Activated naive CD8-positive, alpha-beta T cell (primary cell): ENCODE measurements around the gene RAMP3.
"Not testable (repeated sequence)": the region's sequence is repeated elsewhere in the genome, so short reads cannot be mapped to it uniquely, and the experiment has no call there.

Experiments
- H3K27ac Mint-ChIP-seq: one replicate; pipeline ENCODE4 v1.8.0; 2021; ENCODE audit warnings: mixed read lengths
- H3K27me3 Mint-ChIP-seq: one replicate; pipeline ENCODE4 v1.8.0; 2021; ENCODE audit warnings: mixed read lengths
- H3K36me3 Mint-ChIP-seq: one replicate; pipeline ENCODE4 v1.8.0; 2021; ENCODE audit warnings: mixed read lengths
- H3K4me1 Mint-ChIP-seq: one replicate; pipeline ENCODE4 v1.8.0; 2021; ENCODE audit warnings: low read depth, mixed read lengths
- H3K4me3 Mint-ChIP-seq: one replicate; pipeline ENCODE4 v1.8.0; 2021; ENCODE audit warnings: mild to moderate bottlenecking, mixed read lengths
- H3K9me3 Mint-ChIP-seq: one replicate; pipeline ENCODE4 v1.8.0; 2021; ENCODE audit warnings: low read depth, mixed read lengths

RAMP3 gene

GRCh38 chr7:45145881-45146280, 11.7 kb upstream of the RAMP3 start:
- Mint-ChIP-seq H3K27ac (no peak overlapping the region), H3K9me3 (no peaks in the 10 kb centered on the region), H3K36me3 (no peaks in the 10 kb centered on the region), H3K4me1 (no peaks in the 10 kb centered on the region), H3K27me3 (peaks cover 4% of the 10 kb centered on the region), H3K4me3 (no peak overlapping the region)

- H3K4me3 Mint-ChIP-seq: no peak overlapping the region
- no peak overlapping the region for H3K27ac Mint-ChIP-seq
- no peaks in the 10 kb centered on the region for H3K4me1 Mint-ChIP-seq
- peaks cover 4% of the 10 kb centered on the region for H3K27me3 Mint-ChIP-seq
- no peaks in the 10 kb centered on the region for H3K36me3 Mint-ChIP-seq
- H3K9me3 Mint-ChIP-seq: no peaks in the 10 kb centered on the region
Observed at GRCh38 chr7:45146531-45147379, 10.8 kb upstream of the RAMP3 start.

- peaks cover 6% of the 10 kb centered on the region for H3K27me3 Mint-ChIP-seq
- H3K4me3 Mint-ChIP-seq: no peak overlapping the region
- no peaks in the 10 kb centered on the region for H3K4me1 Mint-ChIP-seq
- H3K9me3 Mint-ChIP-seq: no peaks in the 10 kb centered on the region
- no peak overlapping the region for H3K27ac Mint-ChIP-seq
- no peaks in the 10 kb centered on the region for H3K36me3 Mint-ChIP-seq
Observed at GRCh38 chr7:45147858-45148652, 9.5 kb upstream of the RAMP3 start.

- Mint-ChIP-seq H3K36me3 (no peaks in the 10 kb centered on the region), H3K4me1 (no peaks in the 10 kb centered on the region), H3K4me3 (no peak overlapping the region), H3K27ac (no peak overlapping the region), H3K27me3 (peaks cover 6% of the 10 kb centered on the region), H3K9me3 (no peaks in the 10 kb centered on the region)
Observed at GRCh38 chr7:45148653-45148973, 9.0 kb upstream of the RAMP3 start.

DNA sequence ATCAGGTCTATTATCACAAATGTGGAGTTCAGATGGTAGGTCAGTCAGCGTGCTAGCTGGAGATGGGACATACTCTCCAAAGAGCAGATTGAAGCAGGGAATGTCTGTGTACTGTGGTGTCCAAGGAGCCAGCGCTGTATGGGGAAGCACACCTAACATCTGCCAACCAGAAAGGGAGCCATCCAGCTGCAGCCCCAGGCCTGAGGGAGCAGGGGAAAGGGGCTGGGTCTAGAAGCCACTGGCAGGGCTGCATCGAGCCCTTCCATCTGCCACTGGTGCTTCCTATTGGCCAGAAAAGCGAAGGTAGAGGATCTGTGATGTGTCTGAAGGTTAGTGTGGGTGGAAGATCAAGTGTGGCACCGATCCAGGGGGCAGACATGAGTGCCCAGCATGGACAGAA, 8.0 kb upstream of the RAMP3 start:
- H3K27me3 Mint-ChIP-seq: peaks cover 6% of the 10 kb centered on the region

GRCh38 chr7:45150199-45150598, 7.4 kb upstream of the RAMP3 start:
- Mint-ChIP-seq H3K36me3 (no peaks in the 10 kb centered on the region), H3K4me1 (no peaks in the 10 kb centered on the region), H3K4me3 (no peak overlapping the region), H3K27me3 (peaks cover 4% of the 10 kb centered on the region), H3K27ac (no peak overlapping the region), H3K9me3 (no peaks in the 10 kb centered on the region)

More for the DNA sequence above, 8.0 kb upstream of the RAMP3 start:
- H3K27ac Mint-ChIP-seq: no peak overlapping the region
- H3K4me1 Mint-ChIP-seq: no peaks in the 10 kb centered on the region
- no peaks in the 10 kb centered on the region for H3K9me3 Mint-ChIP-seq
- no peak overlapping the region for H3K4me3 Mint-ChIP-seq
- H3K36me3 Mint-ChIP-seq: no peaks in the 10 kb centered on the region

DNA sequence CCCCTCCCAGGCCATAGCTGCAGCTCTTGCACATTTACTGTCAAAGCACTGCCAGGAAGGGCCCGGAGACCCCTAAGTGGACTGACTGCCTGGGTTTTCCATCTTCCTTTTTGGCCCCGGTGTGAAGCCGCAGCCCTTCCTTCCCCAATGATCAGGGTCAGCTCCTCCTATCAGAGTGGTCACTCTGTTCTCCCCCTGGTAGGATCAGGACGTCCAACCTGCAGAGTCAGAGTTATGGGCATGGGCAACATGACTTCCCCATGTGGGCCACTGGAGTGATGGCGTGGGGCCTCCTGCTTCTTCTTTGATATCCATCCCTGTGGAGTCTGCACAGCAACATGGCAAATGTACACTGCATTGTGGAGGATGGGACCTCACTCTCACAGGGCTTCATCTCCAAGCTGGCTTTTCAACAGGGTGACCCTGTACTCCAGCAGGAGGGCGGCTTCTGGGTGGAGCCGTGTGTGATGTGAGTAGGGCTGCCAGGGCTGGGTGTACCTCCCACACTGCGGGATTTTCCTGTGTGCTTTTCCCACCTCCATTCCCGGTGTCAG, 6.4 kb upstream of the RAMP3 start:
- no peaks in the 10 kb centered on the region for H3K9me3 Mint-ChIP-seq
- peaks cover 4% of the 10 kb centered on the region for H3K27me3 Mint-ChIP-seq
- no peak overlapping the region for H3K27ac Mint-ChIP-seq
- no peak overlapping the region for H3K4me3 Mint-ChIP-seq
- no peaks in the 10 kb centered on the region for H3K36me3 Mint-ChIP-seq
- no peaks in the 10 kb centered on the region for H3K4me1 Mint-ChIP-seq

DNA sequence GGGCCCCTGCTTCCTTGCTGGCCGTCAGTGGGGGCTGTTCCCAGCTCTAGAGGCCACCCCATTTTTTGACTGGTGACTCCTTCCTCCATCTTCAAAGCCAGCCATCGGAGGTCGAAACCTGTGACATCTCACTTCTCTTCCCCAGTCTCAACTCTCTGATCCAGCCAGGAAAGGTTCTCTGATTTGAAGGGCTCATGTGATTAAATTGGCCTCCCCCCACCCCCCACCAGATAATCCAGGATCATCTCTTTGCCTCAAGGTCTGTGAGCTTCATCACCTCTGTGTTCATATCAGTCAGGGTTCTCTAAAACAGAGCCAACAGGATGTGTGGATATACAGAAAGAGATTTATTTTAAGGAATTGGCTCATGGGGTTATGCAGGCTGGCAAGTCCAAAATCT, 5.6 kb upstream of the RAMP3 start:
- H3K4me1 Mint-ChIP-seq: peaks cover 3% of the 10 kb centered on the region
- H3K27ac Mint-ChIP-seq: no peak overlapping the region
- H3K27me3 Mint-ChIP-seq: peaks cover 7% of the 10 kb centered on the region
- no peaks in the 10 kb centered on the region for H3K36me3 Mint-ChIP-seq
- no peaks in the 10 kb centered on the region for H3K9me3 Mint-ChIP-seq
- H3K4me3 Mint-ChIP-seq: no peak overlapping the region

DNA sequence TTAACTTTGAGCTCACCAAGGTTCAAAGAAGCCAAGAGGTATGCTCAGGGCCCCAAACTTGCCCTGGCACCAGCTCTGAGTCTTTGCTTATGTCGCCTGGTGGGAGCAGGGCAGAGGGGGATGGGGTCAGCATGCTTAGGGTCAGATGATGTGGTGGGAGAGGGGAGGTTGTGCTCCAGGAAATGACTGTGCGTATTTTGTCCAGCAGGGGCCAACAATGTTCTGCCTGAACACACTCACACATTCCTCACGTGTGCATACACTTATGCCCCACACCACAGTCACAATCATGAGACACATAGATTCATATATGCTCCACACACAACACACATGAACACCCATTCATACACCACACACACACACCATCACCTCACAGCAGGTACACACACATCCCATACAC, 4.4 kb upstream of the RAMP3 start:
- Mint-ChIP-seq H3K27me3 (peaks cover 8% of the 10 kb centered on the region), H3K4me3 (no peak overlapping the region), H3K36me3 (no peaks in the 10 kb centered on the region), H3K4me1 (peaks cover 6% of the 10 kb centered on the region), H3K27ac (no peak overlapping the region), H3K9me3 (no peaks in the 10 kb centered on the region)

- H3K9me3 Mint-ChIP-seq, H3K36me3 Mint-ChIP-seq, H3K4me1 Mint-ChIP-seq, H3K27ac Mint-ChIP-seq, H3K4me3 Mint-ChIP-seq: not testable (repeated sequence)
- H3K27me3 Mint-ChIP-seq: peaks cover 14% of the 10 kb centered on the region
Observed at GRCh38 chr7:45153861-45154260, 3.7 kb upstream of the RAMP3 start.

DNA sequence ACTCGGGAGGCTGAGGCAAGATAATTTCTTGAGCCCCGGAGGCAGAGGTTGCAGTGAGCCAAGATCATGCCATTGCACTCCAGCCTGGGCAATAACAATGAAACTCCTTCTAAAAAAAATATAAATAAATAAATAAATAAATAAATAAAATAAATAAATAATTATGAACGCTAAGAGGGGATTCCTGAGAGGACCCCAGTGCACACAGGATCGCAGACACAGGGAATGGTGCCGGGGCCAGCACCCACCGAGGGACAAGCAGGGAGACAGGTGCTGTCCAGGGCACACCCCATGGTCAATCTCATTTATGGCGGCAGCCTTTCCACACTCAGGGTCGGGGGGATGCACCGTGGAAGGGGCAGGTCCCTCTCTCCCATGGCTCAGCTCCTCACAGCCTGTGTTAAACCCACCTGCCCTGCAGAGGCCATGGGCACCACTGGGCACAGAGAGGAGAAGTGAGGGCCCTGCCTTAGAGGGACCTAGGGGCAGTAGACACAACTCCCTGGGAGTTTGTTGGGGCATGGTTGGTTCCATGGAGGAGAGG, 2.2 kb upstream of the RAMP3 start:
- Mint-ChIP-seq H3K4me1 (peaks cover 7% of the 10 kb centered on the region), H3K4me3 (no peak overlapping the region), H3K9me3 (no peaks in the 10 kb centered on the region), H3K27ac (no peak overlapping the region), H3K27me3 (peaks cover 17% of the 10 kb centered on the region), H3K36me3 (no peaks in the 10 kb centered on the region)

DNA sequence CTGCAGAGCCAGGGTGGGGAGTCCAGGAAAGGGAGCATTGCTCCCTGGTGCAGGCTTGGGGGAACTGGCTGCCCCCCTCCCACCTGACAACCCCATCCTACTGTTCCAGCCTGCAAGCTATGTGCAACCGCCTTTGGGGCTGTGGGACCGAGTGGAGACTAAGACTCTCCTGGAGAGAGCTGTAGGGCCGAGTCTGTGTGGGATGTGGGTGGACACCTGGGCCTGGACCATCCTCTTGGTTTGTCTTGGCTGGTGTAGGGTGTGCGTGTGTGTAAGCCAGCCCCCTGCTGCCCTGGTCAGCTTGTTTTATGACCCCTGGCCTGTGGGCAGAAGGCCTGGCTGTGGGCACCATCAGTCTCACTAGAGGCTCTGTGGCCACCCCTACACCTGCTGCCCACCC, 1.6 kb upstream of the RAMP3 start:
- no peak overlapping the region for H3K4me3 Mint-ChIP-seq
- peaks cover 17% of the 10 kb centered on the region for H3K27me3 Mint-ChIP-seq
- no peaks in the 10 kb centered on the region for H3K36me3 Mint-ChIP-seq
- no peak overlapping the region for H3K27ac Mint-ChIP-seq
- H3K9me3 Mint-ChIP-seq: no peaks in the 10 kb centered on the region
- peaks cover 7% of the 10 kb centered on the region for H3K4me1 Mint-ChIP-seq

- Mint-ChIP-seq H3K4me3 (peak overlapping the region; percentile 46), H3K9me3 (no peaks in the 10 kb centered on the region), H3K4me1 (peaks cover 7% of the 10 kb centered on the region), H3K27me3 (peaks cover 17% of the 10 kb centered on the region), H3K27ac (no peak overlapping the region), H3K36me3 (no peaks in the 10 kb centered on the region)
Observed at GRCh38 chr7:45156516-45157272, 897 bp upstream of the RAMP3 start.

DNA sequence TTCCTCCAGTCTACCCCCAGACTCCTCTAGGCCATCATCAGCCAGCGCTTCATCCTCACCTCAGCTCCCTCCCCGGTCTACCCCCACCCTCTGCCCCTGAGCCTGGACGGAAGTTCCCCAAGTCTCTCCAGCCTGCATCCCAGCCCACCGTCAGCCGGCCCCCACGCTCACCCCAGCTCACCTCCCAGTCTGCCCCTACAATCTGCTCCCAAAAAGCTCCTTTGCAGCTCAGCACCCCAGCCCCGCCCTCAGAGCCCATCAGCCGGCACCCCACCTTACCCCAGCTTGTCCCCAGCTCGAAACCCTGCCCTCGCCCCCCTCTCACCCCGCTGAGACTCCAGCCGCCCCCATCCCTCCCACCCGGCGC, 322 bp upstream of the RAMP3 start:
- Mint-ChIP-seq H3K4me1 (peaks cover 7% of the 10 kb centered on the region), H3K36me3 (no peaks in the 10 kb centered on the region), H3K4me3 (peak overlapping the region; percentile 46), H3K27ac (no peak overlapping the region), H3K27me3 (peaks cover 17% of the 10 kb centered on the region), H3K9me3 (no peaks in the 10 kb centered on the region)

DNA sequence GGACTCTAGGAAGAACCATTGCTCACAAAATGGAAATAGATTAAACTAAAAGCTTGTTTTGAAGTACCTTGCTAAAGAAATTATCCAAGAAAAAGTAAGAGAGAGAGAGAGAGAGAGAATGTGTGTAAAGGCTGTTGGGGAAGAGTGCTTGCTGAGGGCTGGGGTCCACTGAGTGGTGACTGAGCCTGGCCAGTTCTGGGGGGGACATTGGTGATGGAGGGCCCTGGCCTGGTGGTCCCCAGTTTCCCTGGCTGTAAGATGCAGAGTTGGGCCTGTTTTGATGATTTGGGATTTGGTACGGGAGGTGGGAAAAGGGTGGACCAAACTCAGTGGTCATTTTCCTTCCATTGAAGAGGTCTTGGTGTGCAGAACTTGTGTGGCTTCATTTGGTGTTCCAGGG, 880 bp downstream of the RAMP3 start:
- Mint-ChIP-seq H3K9me3 (no peaks in the 10 kb centered on the region), H3K27me3 (peaks cover 15% of the 10 kb centered on the region), H3K4me3 (no peak overlapping the region), H3K36me3 (no peaks in the 10 kb centered on the region), H3K4me1 (peaks cover 7% of the 10 kb centered on the region), H3K27ac (no peak overlapping the region)
